GM21390 (cell line): ENCODE measurements around the gene IDH3A.
A peak's percentile ranks its signal among the peaks of the same experiment; 100 is the strongest.

Experiments
- ATAC-seq: cut with Tn5 transposase; IDR thresholded peaks from one replicate; pipeline ENCODE4 v1.9.1; 2021; ENCODE audit not compliant: unreplicated experiment

Gene IDH3A

GRCh38 chr15:78149068-78149804 lies at the start of gene IDH3A:
Gene IDH3A (plus strand): TSS chr15:78149362. CDS start chr15:78149404, 42 bp downstream.
- ATAC-seq, result peak; percentile 71

GRCh38 chr15:78100886-78101285 lies 48.3 kb upstream of the IDH3A start:
- no peak for ATAC-seq

GRCh38 chr15:78101423-78102105 lies 47.6 kb upstream of the IDH3A start:
- no peak for ATAC-seq

GRCh38 chr15:78102211-78102610 lies 47.0 kb upstream of the IDH3A start:
- ATAC-seq, result no peak

GRCh38 chr15:78102741-78103140 lies 46.4 kb upstream of the IDH3A start:
- no peak for ATAC-seq

DNA sequence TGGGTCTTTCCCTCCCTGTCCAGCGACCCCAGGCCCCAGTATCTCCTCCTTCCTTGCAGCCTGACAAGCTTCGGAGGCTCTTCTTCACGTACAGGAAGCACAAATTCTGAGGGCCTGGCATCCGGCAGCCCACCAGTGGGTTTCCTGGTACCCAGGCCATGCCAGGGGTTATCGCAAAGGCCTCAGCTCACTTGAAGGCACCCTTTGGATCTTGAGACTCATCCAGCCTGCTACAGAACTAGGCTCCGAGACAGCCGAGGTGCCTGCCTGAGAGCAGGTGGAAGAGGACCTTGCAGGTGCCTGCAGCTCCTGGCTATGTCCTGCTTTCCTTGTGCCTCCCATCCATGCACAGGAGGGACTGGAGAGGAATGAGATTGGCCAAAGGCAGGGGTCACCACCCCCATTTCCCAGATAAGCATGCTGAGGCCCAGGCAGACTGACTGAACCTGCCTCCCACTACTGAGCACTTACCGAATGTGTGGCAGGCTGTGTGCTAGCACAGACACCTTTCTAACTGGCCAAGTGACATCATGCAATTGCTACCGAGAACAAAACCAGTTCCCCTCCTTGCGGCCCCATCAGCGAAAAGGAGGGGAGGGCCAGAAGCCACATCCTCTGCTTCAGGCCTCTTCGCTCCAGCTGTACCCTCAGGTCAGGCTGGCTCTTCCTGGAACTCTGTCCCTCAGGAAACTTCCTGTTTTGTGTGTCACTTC lies 45.6 kb upstream of the IDH3A start:
- peak; percentile 92 for ATAC-seq

DNA sequence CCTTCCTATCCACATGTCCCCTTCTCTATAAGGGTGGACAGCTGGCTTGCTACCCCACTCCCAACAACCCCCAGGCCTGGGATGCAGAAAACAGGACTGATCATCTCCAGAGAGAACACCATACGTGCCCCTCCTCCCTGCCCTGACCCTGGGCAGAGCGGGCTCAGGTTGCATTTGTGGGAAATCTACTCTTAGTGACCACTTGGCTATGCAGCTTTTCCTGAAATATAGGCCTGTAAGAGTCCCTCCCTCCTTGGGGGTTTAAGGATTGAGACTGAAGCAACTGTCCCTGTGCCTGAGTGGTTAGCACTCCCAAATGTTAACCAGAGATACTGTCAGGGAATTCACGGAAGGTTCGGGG lies 45.1 kb upstream of the IDH3A start:
- ATAC-seq, result no peak

DNA sequence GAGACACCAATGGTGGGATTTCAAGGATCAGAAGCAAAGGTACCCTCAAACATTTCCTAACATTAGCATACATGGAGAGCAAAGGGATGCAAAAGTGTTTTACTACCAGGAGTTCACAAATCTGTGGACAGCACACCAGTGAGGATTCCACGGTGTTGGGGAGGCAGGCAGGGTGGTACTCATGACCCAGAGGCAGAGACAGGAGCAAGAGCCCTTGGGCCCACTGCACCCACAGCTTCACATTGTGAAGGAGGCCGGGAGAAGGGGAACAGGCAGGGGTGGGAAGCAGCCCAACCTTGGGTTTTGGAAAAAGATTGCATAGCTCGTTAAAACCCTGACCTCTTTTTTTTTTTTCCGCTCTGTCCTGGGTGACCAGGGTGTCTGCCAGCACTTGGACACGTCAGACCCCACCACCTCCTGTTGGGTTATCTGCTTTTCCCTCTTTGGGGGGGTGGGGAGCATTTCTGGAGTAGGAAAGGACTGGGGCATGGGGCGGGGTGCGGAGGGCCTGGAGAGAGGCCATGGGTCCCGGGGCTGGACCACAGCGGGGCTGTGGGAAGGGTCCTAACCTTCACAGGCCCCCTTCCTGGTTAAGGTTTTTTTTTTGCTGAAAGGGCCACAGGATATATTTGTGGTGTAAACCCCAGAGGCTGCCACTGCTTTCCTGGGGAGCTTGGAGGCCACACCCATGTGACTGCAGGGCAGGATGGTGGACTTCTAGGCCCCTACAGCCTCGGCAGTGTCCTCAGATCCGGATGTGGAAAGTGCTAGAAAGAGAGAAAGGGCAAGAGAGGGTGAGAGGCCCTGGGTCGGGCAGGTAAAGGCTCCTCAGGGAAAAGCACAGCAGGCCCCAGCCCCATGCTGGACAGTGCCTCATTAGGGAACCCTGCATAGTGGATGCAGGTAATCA lies 44.3 kb upstream of the IDH3A start:
- ATAC-seq, result no peak

- no peak for ATAC-seq
Observed at GRCh38 chr15:78105476-78106241, 43.5 kb upstream of the IDH3A start.

- ATAC-seq, result no peak
Observed at GRCh38 chr15:78107471-78107870, 41.7 kb upstream of the IDH3A start.

- ATAC-seq, result peak; percentile 48
Observed at GRCh38 chr15:78108300-78109084, 40.7 kb upstream of the IDH3A start.

GRCh38 chr15:78109156-78109555 lies 40.0 kb upstream of the IDH3A start:
- no peak for ATAC-seq

- ATAC-seq, result no peak
Observed at GRCh38 chr15:78110096-78110495, 39.1 kb upstream of the IDH3A start.

GRCh38 chr15:78110916-78111475 lies 38.2 kb upstream of the IDH3A start:
- no peak for ATAC-seq

DNA sequence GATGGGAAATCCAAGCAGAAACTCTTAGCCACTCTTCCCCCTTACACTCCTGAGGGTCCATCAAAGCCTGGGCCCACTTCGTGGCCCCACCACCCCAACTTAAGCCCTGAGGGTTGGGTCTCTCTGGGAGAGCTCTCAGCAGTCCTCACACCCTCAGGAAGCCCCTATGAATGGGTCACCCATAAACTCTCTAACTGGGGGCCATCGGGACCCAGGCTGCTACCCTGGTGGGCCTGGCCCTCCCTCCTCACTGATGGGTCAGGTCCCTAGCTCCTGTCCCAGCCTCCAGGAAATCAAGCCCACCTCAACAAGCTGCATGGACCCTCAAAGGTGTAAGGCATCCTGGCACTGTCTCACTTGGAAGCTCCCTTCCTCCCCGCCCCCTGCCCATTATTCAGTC lies 37.4 kb upstream of the IDH3A start:
- ATAC-seq, result no peak

GRCh38 chr15:78112551-78112950 lies 36.6 kb upstream of the IDH3A start:
- ATAC-seq, result no peak

DNA sequence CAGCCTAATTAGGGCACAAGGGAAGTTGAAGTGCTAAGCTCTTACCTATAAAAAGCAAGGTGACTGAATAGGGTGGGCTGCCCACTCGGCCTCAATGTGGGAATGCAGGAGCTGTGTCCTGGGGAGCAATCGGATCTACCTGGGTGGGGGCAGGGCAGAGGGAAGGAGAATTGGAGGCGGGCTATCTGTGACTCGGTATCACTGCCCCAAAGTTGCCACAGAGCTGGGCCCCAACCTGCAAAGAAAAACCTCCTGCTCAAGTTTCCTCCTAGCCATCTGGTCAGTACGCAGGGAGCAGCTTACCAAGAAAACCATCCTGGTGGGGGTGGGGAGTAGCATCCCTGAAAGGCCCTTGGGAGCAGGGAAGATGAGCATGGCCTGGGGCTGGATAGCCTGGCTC lies 28.6 kb upstream of the IDH3A start:
- ATAC-seq, result no peak

DNA sequence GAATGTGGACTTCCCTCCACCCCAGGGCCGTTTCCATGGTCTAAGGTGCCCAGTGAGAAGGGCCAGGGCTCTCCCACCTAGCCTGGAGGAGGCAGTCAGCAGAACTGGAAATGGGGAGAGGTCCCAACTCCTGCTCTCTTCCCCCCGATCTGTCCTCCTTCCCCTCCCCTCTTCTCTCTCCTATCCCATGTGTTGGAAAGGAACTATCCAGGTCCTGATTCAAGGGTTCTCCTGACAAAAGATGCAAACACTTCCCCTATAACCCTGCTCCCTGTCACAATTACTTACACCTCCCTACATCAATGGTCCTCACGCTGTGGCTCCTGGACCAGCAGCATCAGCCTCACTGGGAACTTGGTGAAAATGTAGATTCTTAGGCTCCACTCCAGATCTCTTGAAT lies 23.9 kb upstream of the IDH3A start:
- no peak for ATAC-seq

GRCh38 chr15:78127882-78128281 lies 21.3 kb upstream of the IDH3A start:
- ATAC-seq, result no peak
